NB4 (cell line): ENCODE results near the gene TFPT.

ENCODE experiments used
- CTCF ChIP-seq: IDR thresholded peaks from one replicate; pipeline ENCODE4 v1.5.1; 2012; ENCODE audit warnings: low read depth, low read length
- MAX ChIP-seq: IDR thresholded peaks from 2 replicates; pipeline ENCODE4 v1.6.1; 2011; ENCODE audit warnings: low read depth, low read length
- MYC ChIP-seq: IDR thresholded peaks from 2 replicates; pipeline ENCODE4 v1.6.1; 2011; ENCODE audit warnings: low read depth, low read length
- POLR2A ChIP-seq: IDR thresholded peaks from 2 replicates; pipeline ENCODE4 v1.6.1; 2011; ENCODE audit warnings: mild to moderate bottlenecking; ENCODE audit not compliant: insufficient read length; ENCODE audit errors: extremely low read depth

GRCh38 chr19:54136086-54136863, 20.8 kb upstream of the TFPT start:
- no peak for TF ChIP-seq CTCF
- no peak for TF ChIP-seq MAX
- no peak for TF ChIP-seq POLR2A
- no peak for TF ChIP-seq MYC
